Keratinocyte (primary cell): ENCODE data around the gene B3GALT6.

Experiments
- EZH2 ChIP-seq: IDR thresholded peaks from one replicate; pipeline ENCODE4 v1.6.1; 2012; ENCODE audit warnings: inconsistent platforms, mild to moderate bottlenecking, low read length, moderate library complexity
- TF ChIP-seq, protein P1 (sequence below), 3 experiments: IDR thresholded peaks in 1 of 3; conservative IDR thresholded peaks in 1 of 3; optimal IDR thresholded peaks in 1 of 3; 2 replicates in 2 of 3; 3 replicates in 1 of 3; pipeline versions ENCODE3 to v1.5.1; 2011; ENCODE audit warnings: low read length in 3 of 3, mild to moderate bottlenecking in 3 of 3, moderate library complexity in 2 of 3, control low read depth in 1 of 3, inconsistent platforms in 1 of 3; ENCODE audit not compliant: insufficient read depth in 2 of 3; ENCODE audit errors: extremely low read depth in 1 of 3

DNA sequence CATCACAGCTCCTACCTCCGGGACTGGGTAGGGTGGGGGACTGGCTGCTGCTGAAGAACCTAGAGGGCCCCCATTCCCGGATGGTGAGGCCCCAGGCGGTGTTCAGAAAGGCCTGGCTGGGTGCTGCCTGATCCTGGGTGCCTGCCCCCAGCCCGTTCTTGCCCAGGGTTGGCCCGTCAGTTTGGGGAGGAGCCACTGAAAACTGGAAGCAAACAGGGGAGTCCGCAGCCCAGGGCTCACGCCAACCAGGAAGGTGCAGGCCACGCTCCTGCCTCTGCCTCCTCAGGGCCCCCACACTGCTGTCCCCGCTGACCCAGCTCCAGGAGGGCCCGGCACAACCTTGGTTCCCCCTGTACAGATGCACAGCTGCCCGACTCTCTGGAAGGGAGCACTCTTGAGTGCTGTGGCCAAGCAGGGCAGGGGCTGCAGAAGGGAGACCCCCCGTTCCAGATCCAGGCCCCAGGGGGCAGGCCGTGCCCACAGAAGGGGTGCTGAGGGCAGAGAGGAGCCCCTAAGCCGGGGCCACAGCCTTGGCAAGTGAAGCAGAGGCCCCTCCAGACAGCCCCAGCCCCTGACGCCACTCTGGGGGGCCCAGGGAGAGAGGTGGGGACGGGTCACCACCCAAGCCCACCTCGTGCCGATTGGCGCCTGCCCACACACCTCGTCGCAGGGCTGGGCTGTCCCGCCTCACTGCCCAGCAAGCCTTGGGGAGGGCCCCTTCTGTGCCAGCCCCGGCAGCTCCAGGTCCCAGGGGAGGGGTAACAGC is 9.0 kb downstream of the B3GALT6 start:
- no peak for TF ChIP-seq EZH2
- TF ChIP-seq, protein P1, sequence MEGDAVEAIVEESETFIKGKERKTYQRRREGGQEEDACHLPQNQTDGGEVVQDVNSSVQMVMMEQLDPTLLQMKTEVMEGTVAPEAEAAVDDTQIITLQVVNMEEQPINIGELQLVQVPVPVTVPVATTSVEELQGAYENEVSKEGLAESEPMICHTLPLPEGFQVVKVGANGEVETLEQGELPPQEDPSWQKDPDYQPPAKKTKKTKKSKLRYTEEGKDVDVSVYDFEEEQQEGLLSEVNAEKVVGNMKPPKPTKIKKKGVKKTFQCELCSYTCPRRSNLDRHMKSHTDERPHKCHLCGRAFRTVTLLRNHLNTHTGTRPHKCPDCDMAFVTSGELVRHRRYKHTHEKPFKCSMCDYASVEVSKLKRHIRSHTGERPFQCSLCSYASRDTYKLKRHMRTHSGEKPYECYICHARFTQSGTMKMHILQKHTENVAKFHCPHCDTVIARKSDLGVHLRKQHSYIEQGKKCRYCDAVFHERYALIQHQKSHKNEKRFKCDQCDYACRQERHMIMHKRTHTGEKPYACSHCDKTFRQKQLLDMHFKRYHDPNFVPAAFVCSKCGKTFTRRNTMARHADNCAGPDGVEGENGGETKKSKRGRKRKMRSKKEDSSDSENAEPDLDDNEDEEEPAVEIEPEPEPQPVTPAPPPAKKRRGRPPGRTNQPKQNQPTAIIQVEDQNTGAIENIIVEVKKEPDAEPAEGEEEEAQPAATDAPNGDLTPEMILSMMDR (optimal IDR thresholded peaks at IDR 0.05 in 1 of 3, IDR thresholded peaks at IDR 0.05 in 1 of 3, conservative IDR thresholded peaks at IDR 0.05 in 1 of 3; ENCODE audit: extremely low read depth in 1 of 3, insufficient read depth in 2 of 3, low read length in 3 of 3), result no peak
